Measurements from ENCODE around the gene H19. TPM values are rescaled to one million over a fixed set of nuclear protein-coding genes. Genes with fewer than 3 reads are reported as not detected.

The H19 gene
- total and polyA plus RNA-seq, 2 donors from 2014 or later: 53.8 to 140 TPM

DNA sequence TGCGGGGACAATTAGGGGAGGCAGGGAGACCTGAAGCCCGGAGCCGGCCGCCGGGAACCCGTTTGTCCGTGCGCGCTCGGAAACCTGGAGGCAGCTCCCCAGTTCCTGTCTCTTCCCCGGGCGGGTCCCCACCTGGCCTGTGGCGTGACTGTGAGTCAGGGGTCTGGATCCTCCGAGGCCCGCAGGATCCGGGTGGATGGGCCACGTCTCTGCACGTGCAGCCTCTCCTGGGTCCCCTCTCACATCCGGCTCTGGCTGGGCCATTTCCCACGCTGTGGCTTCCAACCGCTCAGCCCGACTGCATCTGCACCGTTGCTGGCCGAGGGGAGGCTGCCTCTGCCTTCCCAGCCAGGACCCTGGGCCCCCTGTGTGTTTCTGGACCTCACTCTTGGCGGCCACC is 14.8 kb upstream of the H19 start:
- intact Hi-C loops (cut with DNase I): no loop called here
- Histone ChIP-seq H3K27ac (ENCODE audit: low read depth in 2 of 2, low read length in 2 of 2) (no peak overlapping the region), H3K9me3 (ENCODE audit: control insufficient read depth in 2 of 3, insufficient read depth in 1 of 3, low read length in 3 of 3) (no peaks in the 10 kb centered on the region), H3K4me1 (ENCODE audit: control insufficient read depth in 2 of 3, insufficient read depth in 2 of 3, low read depth in 1 of 3, low read length in 3 of 3) (no peaks in the 10 kb centered on the region), H3K27me3 (ENCODE audit: control insufficient read depth, insufficient read depth, low read length) (no peaks in the 10 kb centered on the region), H3K9ac (ENCODE audit: low read length in 3 of 3) (no peak overlapping the region), H3K4me3 (ENCODE audit: low read length in 3 of 3) (no peak overlapping the region), H3K36me3 (ENCODE audit: control insufficient read depth in 2 of 3, insufficient read depth in 3 of 3, low read length in 3 of 3) (no peaks in the 10 kb centered on the region)
- no peak for DNase-seq
- FAIRE-seq: no peak
- no peak for TF ChIP-seq CTCF (IDR thresholded peaks at IDR 0.05; ENCODE audit: borderline replicate concordance, extremely low read depth, insufficient read depth)

DNA sequence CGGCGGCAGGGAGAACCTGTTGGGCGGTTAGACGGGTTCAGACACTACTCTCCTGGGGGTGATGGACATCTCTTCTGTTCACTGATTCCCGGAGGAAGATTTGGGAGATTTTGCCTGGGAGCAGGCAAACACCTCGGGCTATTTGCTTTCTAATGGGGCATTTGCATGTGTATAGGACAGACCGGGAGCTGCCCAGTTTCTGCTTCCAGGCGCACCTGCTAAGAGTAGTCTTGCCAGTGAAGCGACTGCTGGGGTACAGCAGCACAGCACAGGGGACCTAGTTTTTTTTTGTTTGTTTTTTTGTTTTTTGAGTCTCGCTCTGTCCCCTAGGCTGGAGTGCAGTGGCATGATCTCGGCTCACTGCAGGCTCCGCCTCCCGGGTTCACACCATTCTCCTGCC is 6.8 kb upstream of the H19 start:
- FAIRE-seq: no peak
- no peak overlapping the region for H3K27ac ChIP-seq (ENCODE audit: low read depth in 2 of 2, low read length in 2 of 2)
- intact Hi-C loops (cut with DNase I): no loop called here
- no peak overlapping the region for H3K4me3 ChIP-seq (ENCODE audit: low read length in 3 of 3)
- no peak overlapping the region for H3K9ac ChIP-seq (ENCODE audit: low read length in 3 of 3)
- no peak for TF ChIP-seq CTCF (IDR thresholded peaks at IDR 0.05; ENCODE audit: borderline replicate concordance, extremely low read depth, insufficient read depth)
- H3K27me3 ChIP-seq (ENCODE audit: control insufficient read depth, insufficient read depth, low read length): no peaks in the 10 kb centered on the region
- no peaks in the 10 kb centered on the region for H3K4me1 ChIP-seq (ENCODE audit: control insufficient read depth in 2 of 3, insufficient read depth in 2 of 3, low read depth in 1 of 3, low read length in 3 of 3)
- H3K9me3 ChIP-seq (ENCODE audit: control insufficient read depth in 2 of 3, insufficient read depth in 1 of 3, low read length in 3 of 3): no peaks in the 10 kb centered on the region
- no peaks in the 10 kb centered on the region for H3K36me3 ChIP-seq (ENCODE audit: control insufficient read depth in 2 of 3, insufficient read depth in 3 of 3, low read length in 3 of 3)
- DNase-seq: no peak

DNA sequence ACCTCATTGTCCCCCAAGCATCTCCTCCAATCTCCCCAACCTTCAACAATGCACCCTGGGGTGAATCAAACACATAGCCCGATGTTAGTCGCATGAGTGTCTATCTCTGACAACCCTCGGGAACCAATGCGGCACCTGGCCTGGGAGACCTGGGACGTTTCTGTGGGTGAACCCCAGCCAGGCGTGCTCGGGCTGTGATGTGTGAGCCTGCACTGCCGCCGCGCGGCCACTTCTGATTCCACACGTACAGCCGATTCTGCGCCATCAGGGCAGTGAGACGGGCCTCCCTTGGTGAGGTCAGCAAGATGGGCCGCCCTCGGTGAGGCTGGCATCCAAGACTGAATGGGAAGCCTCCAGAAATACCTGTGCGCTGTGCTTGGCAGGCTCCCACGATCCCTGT is 5.2 kb upstream of the H19 start:
- Histone ChIP-seq H3K9ac (ENCODE audit: low read length in 3 of 3) (no peak overlapping the region), H3K9me3 (ENCODE audit: control insufficient read depth in 2 of 3, insufficient read depth in 1 of 3, low read length in 3 of 3) (no peaks in the 10 kb centered on the region), H3K4me1 (ENCODE audit: control insufficient read depth in 2 of 3, insufficient read depth in 2 of 3, low read depth in 1 of 3, low read length in 3 of 3) (no peaks in the 10 kb centered on the region), H3K27ac (ENCODE audit: low read depth in 2 of 2, low read length in 2 of 2) (no peak overlapping the region), H3K27me3 (ENCODE audit: control insufficient read depth, insufficient read depth, low read length) (no peaks in the 10 kb centered on the region), H3K36me3 (ENCODE audit: control insufficient read depth in 2 of 3, insufficient read depth in 3 of 3, low read length in 3 of 3) (no peaks in the 10 kb centered on the region), H3K4me3 (ENCODE audit: low read length in 3 of 3) (no peak overlapping the region)
- DNase-seq: no peak
- intact Hi-C loops (cut with DNase I): no loop called here
- no peak for FAIRE-seq
- no peak for TF ChIP-seq CTCF (IDR thresholded peaks at IDR 0.05; ENCODE audit: borderline replicate concordance, extremely low read depth, insufficient read depth)

DNA sequence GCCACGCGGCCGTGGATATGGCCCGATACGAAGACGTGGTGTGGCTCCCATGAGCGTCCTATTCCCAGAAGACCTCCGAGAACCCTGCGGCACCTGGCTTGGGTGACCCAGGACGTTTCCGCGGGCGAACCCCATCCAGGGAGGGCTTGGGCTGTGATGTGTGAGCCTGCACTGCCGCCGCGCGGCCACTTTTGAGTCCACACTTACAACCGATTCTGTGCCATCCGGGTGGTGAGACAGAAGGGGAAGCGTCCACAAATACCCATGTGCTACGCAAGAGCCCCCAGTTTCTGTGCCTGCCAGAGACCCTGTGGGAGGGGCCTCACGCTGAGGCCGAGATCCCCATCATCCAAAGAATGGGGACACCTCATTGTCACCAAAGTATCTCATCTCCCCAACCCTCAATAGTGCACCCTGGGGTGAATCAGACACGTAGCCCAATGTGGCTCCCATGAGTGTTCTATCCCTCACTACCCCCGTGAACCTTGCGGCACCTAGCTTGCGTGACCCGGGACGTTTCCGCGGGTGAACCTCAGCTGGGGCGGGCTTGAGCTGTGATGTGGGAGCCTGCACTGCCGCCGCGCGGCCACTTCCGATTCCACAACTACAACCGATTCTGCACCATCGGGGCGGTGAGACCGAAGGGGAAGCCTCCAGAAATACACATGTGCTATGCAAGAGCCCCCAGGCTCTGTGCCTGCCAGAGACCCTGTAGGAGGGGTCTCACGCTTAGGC is 4.6 kb upstream of the H19 start:
- FAIRE-seq: no peak
- DNase-seq: no peak

More for the DNA sequence above, 4.6 kb upstream of the H19 start:
- Histone ChIP-seq H3K27me3 (ENCODE audit: control insufficient read depth, insufficient read depth, low read length) (no peaks in the 10 kb centered on the region), H3K9ac (ENCODE audit: low read length in 3 of 3) (no peak overlapping the region), H3K27ac (ENCODE audit: low read depth in 2 of 2, low read length in 2 of 2) (no peak overlapping the region), H3K9me3 (ENCODE audit: control insufficient read depth in 2 of 3, insufficient read depth in 1 of 3, low read length in 3 of 3) (no peaks in the 10 kb centered on the region), H3K36me3 (ENCODE audit: control insufficient read depth in 2 of 3, insufficient read depth in 3 of 3, low read length in 3 of 3) (no peaks in the 10 kb centered on the region), H3K4me1 (ENCODE audit: control insufficient read depth in 2 of 3, insufficient read depth in 2 of 3, low read depth in 1 of 3, low read length in 3 of 3) (no peaks in the 10 kb centered on the region), H3K4me3 (ENCODE audit: low read length in 3 of 3) (no peak overlapping the region)
- intact Hi-C loops (cut with DNase I): no loop called here
- no peak for TF ChIP-seq CTCF (IDR thresholded peaks at IDR 0.05; ENCODE audit: borderline replicate concordance, extremely low read depth, insufficient read depth)

Measured in kidney (tissue), 14 donors.